Thyroid gland (tissue), 4 donors: Measurements from ENCODE around the gene WDR87. TPM values are rescaled to one million over a fixed set of nuclear protein-coding genes. Genes with fewer than 3 reads are reported as not detected.

ENCODE experiments used
- DNase-seq, 2 donors: peaks; one replicate each; pipeline ENCODE4 v3.0.0-alpha.2; 2019
- H3K27ac ChIP-seq, 3 donors: fragments of 200-600 bp; sonication (generic); 1 replicate in 2 of 3; 2 replicates in 1 of 3; pipeline ENCODE4 v1.5.1; 2016 to 2019; ENCODE audit warnings: mild to moderate bottlenecking in 1 of 3, moderate library complexity in 1 of 3
- H3K27me3 ChIP-seq: fragments of 200-600 bp; sonication (generic); one replicate; pipeline ENCODE4 v1.5.1; 2019
- H3K36me3 ChIP-seq, 2 donors: fragments of 200-600 bp; sonication (generic); one replicate each; pipeline ENCODE4 v1.5.1; 2016 to 2019
- H3K4me1 ChIP-seq, 2 donors: fragments of 200-600 bp; sonication (generic); one replicate each; pipeline ENCODE4 v1.5.1; 2017 to 2019
- H3K4me3 ChIP-seq, 3 donors: fragments of 200-600 bp; sonication (generic); replicated peaks in 1 of 3; 1 replicate in 2 of 3; 2 replicates in 1 of 3; pipeline ENCODE4 v1.5.1; 2016; ENCODE audit warnings: mild to moderate bottlenecking in 1 of 3
- H3K9me3 ChIP-seq: fragments of 200-600 bp; sonication (generic); one replicate; pipeline ENCODE4 v1.5.1; 2017
- POLR2A ChIP-seq, 2 donors: fragments of 450-650 bp; IDR thresholded peaks; one replicate each; pipeline ENCODE4 v1.6.1; 2017; ENCODE audit warnings: antibody characterized with exemption in 2 of 2, mild to moderate bottlenecking in 2 of 2, moderate library complexity in 1 of 2
- WGBS, 2 donors: methylation state at CpG; one replicate each; pipeline ENCODE4 v1.1.5; 2017; 5-methylcytosine and 5-hydroxymethylcytosine counted together
- intact Hi-C: fragments of 100-400 bp; cut with DNase I; formaldehyde crosslinking; loops from one replicate; pipeline ENCODE4 v1.15.1; 2023
- total RNA-seq, 4 donors: library from RNA; depleted of rRNA; stranded (reverse); fragments of >200 nt; gene quantifications; one replicate each; pipeline ENCODE4 v1.2.3, GENCODE V29; 2016
- TF ChIP-seq, protein P1 (sequence below), 6 experiments: fragments of 200-600 bp in 3 of 6; fragments of 450-650 bp in 3 of 6; sonication (generic) in 3 of 6; IDR thresholded peaks; one replicate each; pipeline ENCODE4 v1.5.1; 2016 to 2019; ENCODE audit warnings: antibody characterized with exemption in 6 of 6, mild to moderate bottlenecking in 2 of 6, inconsistent platforms in 1 of 6, moderate library complexity in 1 of 6

WDR87 gene
- total RNA-seq, 4 donors from 2014 or later = under 0.01 TPM; not detected in 3

DNA sequence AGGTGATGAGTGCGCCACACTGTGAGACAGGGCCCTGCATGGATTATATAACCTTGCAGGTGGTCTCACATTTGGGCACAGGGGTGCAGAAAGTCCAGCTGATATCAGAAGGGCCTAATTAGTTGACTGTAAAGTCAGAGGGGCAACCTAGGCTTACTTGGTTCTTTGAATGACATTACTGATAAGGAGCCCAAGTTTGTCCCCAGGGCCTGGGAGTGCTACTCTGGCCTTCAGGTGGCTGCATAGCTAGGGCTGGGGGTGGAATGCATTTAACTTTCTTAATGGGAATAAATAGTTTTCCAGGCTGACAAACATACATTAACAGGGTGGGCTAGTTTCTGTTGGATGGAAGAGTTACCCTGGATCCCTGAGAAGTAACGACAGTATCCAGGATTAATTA lies 3.3 kb downstream of the WDR87 start:
- intact Hi-C loops = no loop called here
- Histone ChIP-seq H3K27me3 (no peaks in the 10 kb centered on the region), H3K4me3 (no peak overlapping the region), H3K27ac (no peak overlapping the region), H3K36me3 (no peaks in the 10 kb centered on the region), H3K9me3 (no peaks in the 10 kb centered on the region), H3K4me1 (peaks cover 5 to 14% of the 10 kb centered on the region in 2 donors)
- WGBS, 2 donors = 93 to 97% methylated on average over 2 of the region's 2 CpGs
- TF ChIP-seq POLR2A (IDR thresholded peaks at IDR 0.05) = no peak
- TF ChIP-seq, protein P1, sequence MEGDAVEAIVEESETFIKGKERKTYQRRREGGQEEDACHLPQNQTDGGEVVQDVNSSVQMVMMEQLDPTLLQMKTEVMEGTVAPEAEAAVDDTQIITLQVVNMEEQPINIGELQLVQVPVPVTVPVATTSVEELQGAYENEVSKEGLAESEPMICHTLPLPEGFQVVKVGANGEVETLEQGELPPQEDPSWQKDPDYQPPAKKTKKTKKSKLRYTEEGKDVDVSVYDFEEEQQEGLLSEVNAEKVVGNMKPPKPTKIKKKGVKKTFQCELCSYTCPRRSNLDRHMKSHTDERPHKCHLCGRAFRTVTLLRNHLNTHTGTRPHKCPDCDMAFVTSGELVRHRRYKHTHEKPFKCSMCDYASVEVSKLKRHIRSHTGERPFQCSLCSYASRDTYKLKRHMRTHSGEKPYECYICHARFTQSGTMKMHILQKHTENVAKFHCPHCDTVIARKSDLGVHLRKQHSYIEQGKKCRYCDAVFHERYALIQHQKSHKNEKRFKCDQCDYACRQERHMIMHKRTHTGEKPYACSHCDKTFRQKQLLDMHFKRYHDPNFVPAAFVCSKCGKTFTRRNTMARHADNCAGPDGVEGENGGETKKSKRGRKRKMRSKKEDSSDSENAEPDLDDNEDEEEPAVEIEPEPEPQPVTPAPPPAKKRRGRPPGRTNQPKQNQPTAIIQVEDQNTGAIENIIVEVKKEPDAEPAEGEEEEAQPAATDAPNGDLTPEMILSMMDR (IDR thresholded peaks at IDR 0.05) = no peak
- no peak for DNase-seq

DNA sequence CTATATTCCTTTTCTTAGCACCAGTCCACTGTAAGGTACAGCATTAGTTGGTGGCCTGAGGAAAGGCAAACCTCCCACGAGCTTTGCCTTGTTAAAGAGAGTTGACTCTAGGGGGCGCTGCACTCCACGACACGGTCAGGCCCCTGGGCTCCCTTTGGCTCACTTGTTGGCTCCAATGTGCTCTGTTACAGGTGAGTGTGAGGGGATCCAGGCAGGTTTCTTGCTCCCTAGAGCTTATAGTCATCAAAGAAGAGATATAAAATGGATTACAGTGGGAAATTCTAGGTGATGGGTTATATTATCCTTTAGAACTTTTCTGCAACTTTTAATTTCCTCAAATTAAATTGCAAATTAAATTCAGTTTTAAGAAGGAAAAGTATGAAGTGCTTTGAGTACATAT lies 3.7 kb downstream of the WDR87 start:
- no peaks in the 10 kb centered on the region for H3K36me3 ChIP-seq
- intact Hi-C loops = no loop called here
- no peak overlapping the region for H3K27ac ChIP-seq
- H3K9me3 ChIP-seq = no peaks in the 10 kb centered on the region
- TF ChIP-seq POLR2A (IDR thresholded peaks at IDR 0.05) = no peak
- TF ChIP-seq, protein P1 (IDR thresholded peaks at IDR 0.05) = peak; percentile 42 to 89 (median 82)
- peak; percentile 88 to 92 for DNase-seq
- H3K4me3 ChIP-seq = no peak overlapping the region
- H3K4me1 ChIP-seq = peaks cover under 1 to 10% of the 10 kb centered on the region in 2 donors
- H3K27me3 ChIP-seq = no peaks in the 10 kb centered on the region
- 0 to 2% methylated on average over 4 of the region's 4 CpGs for WGBS, 2 donors

DNA sequence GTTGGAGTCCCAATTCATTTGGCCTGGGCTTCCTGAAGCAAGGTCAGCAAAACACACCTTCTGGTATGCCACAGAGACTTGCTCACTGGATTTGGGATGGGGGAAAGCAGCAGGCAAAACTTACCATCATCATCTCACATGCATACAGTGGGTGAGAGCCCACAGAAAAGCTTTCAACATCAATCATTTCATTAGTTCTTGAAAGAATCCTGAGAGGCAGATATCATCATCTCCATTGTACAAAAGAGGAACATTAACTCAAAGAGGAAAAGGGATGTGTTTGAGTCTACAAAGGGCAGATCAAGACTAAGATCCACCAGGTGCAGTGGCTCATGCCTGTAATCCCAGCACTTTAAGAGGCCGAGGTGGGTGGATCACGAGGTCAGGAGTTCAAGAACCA lies 6.4 kb downstream of the WDR87 start:
- no peak overlapping the region for H3K27ac ChIP-seq
- intact Hi-C loops = loop anchor here (5.0 to 10.0 kb wide), 3 partner anchors 197 to 425 kb away; no protein-coding TSS in a partner anchor
- H3K4me3 ChIP-seq = no peak overlapping the region
- no peaks in the 10 kb centered on the region for H3K4me1 ChIP-seq
- DNase-seq = no peak
- no peaks in the 10 kb centered on the region for H3K36me3 ChIP-seq
- WGBS, 2 donors = 67 to 78% methylated on average over 2 of the region's 2 CpGs
- no peak for TF ChIP-seq POLR2A (IDR thresholded peaks at IDR 0.05)
- H3K9me3 ChIP-seq = no peaks in the 10 kb centered on the region
- H3K27me3 ChIP-seq = no peaks in the 10 kb centered on the region

DNA sequence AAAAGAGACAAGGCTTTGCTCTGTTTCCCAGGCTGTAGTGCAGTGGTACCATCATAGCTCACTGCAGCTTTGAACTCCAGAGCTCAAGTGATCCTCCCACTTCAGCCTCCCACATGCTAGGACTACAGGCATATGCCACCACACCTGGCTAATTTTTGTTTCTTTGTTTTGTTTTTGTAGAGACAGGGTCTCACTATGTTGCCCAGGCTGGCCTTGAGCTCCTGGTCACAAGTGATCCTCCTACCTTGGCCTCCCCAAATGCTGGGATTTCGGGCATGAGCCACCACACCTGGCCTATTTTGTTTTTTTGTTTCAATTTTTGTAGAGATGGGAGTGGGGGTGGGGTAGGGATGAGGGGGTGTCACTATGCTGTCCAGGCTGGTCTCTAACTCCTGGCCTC lies 6.9 kb downstream of the WDR87 start:
- H3K27me3 ChIP-seq = no peaks in the 10 kb centered on the region
- H3K36me3 ChIP-seq = no peaks in the 10 kb centered on the region
- 89 to 91% methylated on average over 1 of the region's 1 CpG for WGBS, 2 donors
- no peak overlapping the region for H3K4me3 ChIP-seq
- H3K9me3 ChIP-seq = no peaks in the 10 kb centered on the region
- intact Hi-C loops = loop anchor here (5.0 to 10.0 kb wide), 3 partner anchors 198 to 425 kb away; no protein-coding TSS in a partner anchor
- peaks cover 0 to under 1% of the 10 kb centered on the region in 2 donors for H3K4me1 ChIP-seq
- no peak for DNase-seq
- TF ChIP-seq POLR2A (IDR thresholded peaks at IDR 0.05) = no peak
- TF ChIP-seq, protein P1 (IDR thresholded peaks at IDR 0.05) = no peak
- H3K27ac ChIP-seq = no peak overlapping the region

DNA sequence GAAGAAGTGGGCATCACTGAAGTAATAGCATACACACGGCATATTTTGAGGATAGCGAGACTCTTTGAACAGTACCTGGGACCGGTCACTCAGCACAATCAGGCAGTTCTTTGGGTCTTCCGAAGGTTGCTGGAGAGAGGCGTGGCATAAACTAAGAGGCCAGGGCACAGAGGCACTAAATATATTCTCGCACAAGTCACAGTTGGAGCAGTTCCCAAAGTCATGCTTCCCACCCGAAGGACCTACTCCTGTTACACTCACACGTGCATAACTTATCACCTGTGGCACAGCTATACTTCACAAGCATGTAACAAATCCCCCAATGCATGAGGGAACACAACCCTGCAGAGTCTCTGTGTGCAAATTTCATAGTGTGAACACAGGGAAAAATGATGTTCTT lies 10.2 kb downstream of the WDR87 start:
- Histone ChIP-seq H3K36me3 (no peaks in the 10 kb centered on the region), H3K9me3 (no peaks in the 10 kb centered on the region), H3K27me3 (no peaks in the 10 kb centered on the region), H3K4me1 (peaks cover 6 to 8% of the 10 kb centered on the region in 2 donors), H3K27ac (no peak overlapping the region), H3K4me3 (no peak overlapping the region)
- TF ChIP-seq, protein P1 (IDR thresholded peaks at IDR 0.05) = no peak
- no peak for TF ChIP-seq POLR2A (IDR thresholded peaks at IDR 0.05)
- 81 to 84% methylated on average over 8 of the region's 8 CpGs for WGBS, 2 donors
- no peak for DNase-seq
- intact Hi-C loops = loop anchor here (5.0 to 10.0 kb wide), 3 partner anchors 201 to 429 kb away; no protein-coding TSS in a partner anchor
